Activated T-helper 1 cell treated with anti-CD3 and anti-CD28 coated beads, Interleukin-12 subunit alpha, Interleukin-12 subunit beta, Interleukin-2, Interleukin-4 antibody, amounts not matched to agents 30 ng/mL and 10 ng/mL and 1 ng/mL, durations not matched to agents 14 hours and 24 hours and 36 hours (primary cell): ENCODE data around the gene EYS. TPM values are rescaled to one million over a fixed set of nuclear protein-coding genes. Genes with fewer than 3 reads are reported as not detected.
"Not testable (repeated sequence)": the region's sequence is repeated elsewhere in the genome, so short reads cannot be mapped to it uniquely, and the experiment has no call there.

Source experiments
- DNase-seq: peaks from one replicate; pipeline ENCODE4 v3.0.0; 2021; ENCODE audit warnings: low spot score
- H3K27ac Mint-ChIP-seq: one replicate; pipeline ENCODE4 v1.8.0; 2021; ENCODE audit warnings: mild to moderate bottlenecking, mixed read lengths
- H3K27me3 Mint-ChIP-seq: one replicate; pipeline ENCODE4 v1.8.0; 2022; ENCODE audit warnings: mild to moderate bottlenecking, moderate library complexity, mixed read lengths; ENCODE audit not compliant: insufficient read depth
- H3K36me3 Mint-ChIP-seq: one replicate; pipeline ENCODE4 v1.8.0; 2021; ENCODE audit warnings: low read depth, mixed read lengths
- H3K4me1 Mint-ChIP-seq: one replicate; pipeline ENCODE4 v1.8.0; 2021; ENCODE audit warnings: low read depth, mixed read lengths
- H3K4me3 Mint-ChIP-seq: one replicate; pipeline ENCODE4 v1.8.0; 2021; ENCODE audit warnings: mild to moderate bottlenecking, moderate library complexity, mixed read lengths
- H3K9me3 Mint-ChIP-seq: one replicate; pipeline ENCODE4 v1.8.0; 2021; ENCODE audit warnings: mixed read lengths
- intact Hi-C: fragments of 100-400 bp; cut with micrococcal nuclease; formaldehyde crosslinking; loops from one replicate; pipeline ENCODE4 v1.15.1; 2024
- total RNA-seq: library from RNA; stranded (reverse); gene quantifications from 2 replicates; pipeline ENCODE4 v1.2.3, GENCODE V29; 2022

EYS gene
- total RNA-seq, 1 donor from 2014 or later, result not detected

GRCh38 chr6:64064919-64065318, 1642.1 kb downstream of the EYS start:
- Mint-ChIP-seq H3K36me3 (no peaks in the 10 kb centered on the region), H3K27ac (no peak overlapping the region), H3K4me1 (no peaks in the 10 kb centered on the region), H3K4me3 (no peak overlapping the region), H3K9me3 (no peaks in the 10 kb centered on the region), H3K27me3 (no peaks in the 10 kb centered on the region)
- intact Hi-C loops, result no loop called here
- no peak for DNase-seq

GRCh38 chr6:64062960-64063683, 1643.9 kb downstream of the EYS start:
- no peaks in the 10 kb centered on the region for H3K9me3 Mint-ChIP-seq
- no peak for DNase-seq
- intact Hi-C loops, result no loop called here
- no peaks in the 10 kb centered on the region for H3K36me3 Mint-ChIP-seq
- no peaks in the 10 kb centered on the region for H3K4me1 Mint-ChIP-seq
- no peaks in the 10 kb centered on the region for H3K27me3 Mint-ChIP-seq
- H3K27ac Mint-ChIP-seq, result no peak overlapping the region
- H3K4me3 Mint-ChIP-seq, result no peak overlapping the region

GRCh38 chr6:64054861-64055260, 1652.2 kb downstream of the EYS start:
- H3K9me3 Mint-ChIP-seq, result no peaks in the 10 kb centered on the region
- DNase-seq, result no peak
- no peaks in the 10 kb centered on the region for H3K36me3 Mint-ChIP-seq
- H3K4me1 Mint-ChIP-seq, result no peaks in the 10 kb centered on the region
- H3K27ac Mint-ChIP-seq, result no peak overlapping the region
- no peaks in the 10 kb centered on the region for H3K27me3 Mint-ChIP-seq
- no peak overlapping the region for H3K4me3 Mint-ChIP-seq
- intact Hi-C loops, result no loop called here

GRCh38 chr6:64050590-64050989, 1656.4 kb downstream of the EYS start:
- no peaks in the 10 kb centered on the region for H3K9me3 Mint-ChIP-seq
- no peaks in the 10 kb centered on the region for H3K36me3 Mint-ChIP-seq
- H3K4me3 Mint-ChIP-seq, result no peak overlapping the region
- H3K4me1 Mint-ChIP-seq, result no peaks in the 10 kb centered on the region
- no peak for DNase-seq
- intact Hi-C loops, result no loop called here
- no peaks in the 10 kb centered on the region for H3K27me3 Mint-ChIP-seq
- no peak overlapping the region for H3K27ac Mint-ChIP-seq

- Mint-ChIP-seq H3K9me3 (no peaks in the 10 kb centered on the region), H3K4me3 (no peak overlapping the region), H3K27me3 (no peaks in the 10 kb centered on the region), H3K36me3 (no peaks in the 10 kb centered on the region), H3K27ac (no peak overlapping the region), H3K4me1 (no peaks in the 10 kb centered on the region)
- no peak for DNase-seq
- intact Hi-C loops, result no loop called here
These were observed 1657.3 kb downstream of the EYS start for GRCh38 chr6:64049736-64050135.

GRCh38 chr6:64046746-64047208, 1660.2 kb downstream of the EYS start:
- Mint-ChIP-seq H3K4me3 (no peak overlapping the region), H3K27me3 (no peaks in the 10 kb centered on the region), H3K36me3 (no peaks in the 10 kb centered on the region), H3K27ac (no peak overlapping the region), H3K4me1 (no peaks in the 10 kb centered on the region), H3K9me3 (no peaks in the 10 kb centered on the region)
- DNase-seq, result no peak
- intact Hi-C loops, result no loop called here

GRCh38 chr6:64041373-64041772, 1665.7 kb downstream of the EYS start:
- intact Hi-C loops, result no loop called here
- Mint-ChIP-seq H3K4me1 (no peaks in the 10 kb centered on the region), H3K27ac (no peak overlapping the region), H3K9me3 (no peaks in the 10 kb centered on the region), H3K27me3 (no peaks in the 10 kb centered on the region), H3K36me3 (no peaks in the 10 kb centered on the region), H3K4me3 (no peak overlapping the region)
- DNase-seq, result no peak

- Mint-ChIP-seq H3K27me3 (no peaks in the 10 kb centered on the region), H3K27ac (no peak overlapping the region), H3K36me3 (no peaks in the 10 kb centered on the region), H3K4me3 (no peak overlapping the region), H3K9me3 (no peaks in the 10 kb centered on the region), H3K4me1 (no peaks in the 10 kb centered on the region)
- no peak for DNase-seq
- intact Hi-C loops, result no loop called here
These were observed 1666.9 kb downstream of the EYS start for GRCh38 chr6:64040113-64040512.

- intact Hi-C loops, result no loop called here
- no peaks in the 10 kb centered on the region for H3K27me3 Mint-ChIP-seq
- H3K4me3 Mint-ChIP-seq, result no peak overlapping the region
- no peaks in the 10 kb centered on the region for H3K9me3 Mint-ChIP-seq
- no peaks in the 10 kb centered on the region for H3K36me3 Mint-ChIP-seq
- no peak for DNase-seq
- H3K4me1 Mint-ChIP-seq, result no peaks in the 10 kb centered on the region
- no peak overlapping the region for H3K27ac Mint-ChIP-seq
These were observed 1669.6 kb downstream of the EYS start for GRCh38 chr6:64037427-64037826.

GRCh38 chr6:64034910-64035655, 1671.9 kb downstream of the EYS start:
- H3K36me3 Mint-ChIP-seq, result no peaks in the 10 kb centered on the region
- no peaks in the 10 kb centered on the region for H3K4me1 Mint-ChIP-seq
- intact Hi-C loops, result no loop called here
- no peaks in the 10 kb centered on the region for H3K27me3 Mint-ChIP-seq
- H3K4me3 Mint-ChIP-seq, result no peak overlapping the region
- no peak overlapping the region for H3K27ac Mint-ChIP-seq
- no peak for DNase-seq
- H3K9me3 Mint-ChIP-seq, result no peaks in the 10 kb centered on the region

GRCh38 chr6:64034291-64034690, 1672.7 kb downstream of the EYS start:
- DNase-seq, result no peak
- no peaks in the 10 kb centered on the region for H3K9me3 Mint-ChIP-seq
- H3K4me1 Mint-ChIP-seq, result no peaks in the 10 kb centered on the region
- no peak overlapping the region for H3K27ac Mint-ChIP-seq
- no peaks in the 10 kb centered on the region for H3K27me3 Mint-ChIP-seq
- no peak overlapping the region for H3K4me3 Mint-ChIP-seq
- intact Hi-C loops, result no loop called here
- H3K36me3 Mint-ChIP-seq, result no peaks in the 10 kb centered on the region

GRCh38 chr6:64030950-64031618, 1675.9 kb downstream of the EYS start:
- H3K27me3 Mint-ChIP-seq, intact Hi-C loops, H3K4me1 Mint-ChIP-seq, H3K27ac Mint-ChIP-seq, DNase-seq, H3K9me3 Mint-ChIP-seq, H3K4me3 Mint-ChIP-seq, H3K36me3 Mint-ChIP-seq: not testable (repeated sequence)

- H3K27ac Mint-ChIP-seq, result no peak overlapping the region
- intact Hi-C loops, result no loop called here
- peaks cover 21% of the 10 kb centered on the region for H3K9me3 Mint-ChIP-seq
- DNase-seq, result no peak
- no peak overlapping the region for H3K4me3 Mint-ChIP-seq
- no peaks in the 10 kb centered on the region for H3K4me1 Mint-ChIP-seq
- peaks cover 2% of the 10 kb centered on the region for H3K27me3 Mint-ChIP-seq
- H3K36me3 Mint-ChIP-seq, result no peaks in the 10 kb centered on the region
These were observed 1683.3 kb downstream of the EYS start for GRCh38 chr6:64023693-64024092.
